Sigmoid colon (tissue), 7 donors: ENCODE results near the gene ZDHHC5. TPM values are rescaled to one million over a fixed set of nuclear protein-coding genes. Genes with fewer than 3 reads are reported as not detected.

Experiments
- DNase-seq: peaks from one replicate; pipeline ENCODE4 v3.0.0-alpha.2; 2019
- H3K27ac ChIP-seq, 4 donors: fragments of 200-600 bp; sonication (generic); one replicate each; pipeline ENCODE4 v1.5.1; 2016 to 2019; ENCODE audit warnings: mild to moderate bottlenecking in 1 of 4
- H3K27me3 ChIP-seq, 3 donors: fragments of 200-600 bp; sonication (generic); one replicate each; pipeline ENCODE4 v1.5.1; 2019; ENCODE audit warnings: mild to moderate bottlenecking in 1 of 3
- H3K36me3 ChIP-seq, 4 donors: fragments of 200-600 bp; sonication (generic); one replicate each; pipeline ENCODE4 v1.5.1; 2016 to 2019
- H3K4me1 ChIP-seq, 4 donors: fragments of 200-600 bp; sonication (generic); one replicate each; pipeline ENCODE4 v1.5.1; 2017 to 2019
- H3K4me3 ChIP-seq, 4 donors: fragments of 200-600 bp; sonication (generic); one replicate each; pipeline ENCODE4 v1.5.1; 2017 to 2019; ENCODE audit warnings: mild to moderate bottlenecking in 2 of 4, moderate library complexity in 1 of 4
- H3K9me3 ChIP-seq, 4 donors: fragments of 200-600 bp in 3 of 4; sonication (generic) in 3 of 4; one replicate each; pipeline versions ENCODE4 v1.5.1 to v1.6.1; 2013 to 2019
- EP300 ChIP-seq, 4 donors: sonication (generic); formaldehyde crosslinking; IDR thresholded peaks; one replicate each; pipeline ENCODE4 v1.6.1; 2017; ENCODE audit warnings: antibody characterized with exemption in 4 of 4
- POLR2A ChIP-seq, 2 donors: fragments of 450-650 bp; IDR thresholded peaks; one replicate each; pipeline ENCODE4 v1.6.1; 2016; ENCODE audit warnings: antibody characterized with exemption in 2 of 2, mild to moderate bottlenecking in 2 of 2, moderate library complexity in 2 of 2
- POLR2AphosphoS5 ChIP-seq, 4 donors: sonication (generic); formaldehyde crosslinking; IDR thresholded peaks; one replicate each; pipeline ENCODE4 v1.6.1; 2017; ENCODE audit warnings: antibody characterized with exemption in 4 of 4
- WGBS, 2 donors: extraction: QIAGEN DNeasy Blood & Tissue Kit; methylation state at CpG; one replicate each; pipeline ENCODE4 v1.1.7; 2013; 5-methylcytosine and 5-hydroxymethylcytosine counted together
- intact Hi-C: fragments of 100-400 bp; cut with DNase I; formaldehyde crosslinking; loops from one replicate; pipeline ENCODE4 v1.15.1; 2023
- polyA plus RNA-seq, 3 donors: library from polyadenylated mRNA; stranded (reverse); fragments of 200-250 nt; gene quantifications; one replicate each; pipeline ENCODE4 v1.2.3, GENCODE V29; 2013
- total RNA-seq, 4 donors: library from RNA; depleted of rRNA; stranded (reverse); fragments of >200 nt; gene quantifications; one replicate each; pipeline ENCODE4 v1.1.0, GENCODE V29; 2016
- TF ChIP-seq, protein P1 (sequence below), 4 experiments: fragments of 450-650 bp in 3 of 4; fragments of 200-600 bp in 1 of 4; IDR thresholded peaks; one replicate each; pipeline ENCODE4 v1.5.1; 2016 to 2019; ENCODE audit warnings: antibody characterized with exemption in 4 of 4, mild to moderate bottlenecking in 3 of 4, moderate library complexity in 2 of 4
- donor health status: healthy with polysubstance abuse.
- donor health status: Bipolar disorder and iron deficiency.
- donor health status: healthy.

The ZDHHC5 gene, protein sequence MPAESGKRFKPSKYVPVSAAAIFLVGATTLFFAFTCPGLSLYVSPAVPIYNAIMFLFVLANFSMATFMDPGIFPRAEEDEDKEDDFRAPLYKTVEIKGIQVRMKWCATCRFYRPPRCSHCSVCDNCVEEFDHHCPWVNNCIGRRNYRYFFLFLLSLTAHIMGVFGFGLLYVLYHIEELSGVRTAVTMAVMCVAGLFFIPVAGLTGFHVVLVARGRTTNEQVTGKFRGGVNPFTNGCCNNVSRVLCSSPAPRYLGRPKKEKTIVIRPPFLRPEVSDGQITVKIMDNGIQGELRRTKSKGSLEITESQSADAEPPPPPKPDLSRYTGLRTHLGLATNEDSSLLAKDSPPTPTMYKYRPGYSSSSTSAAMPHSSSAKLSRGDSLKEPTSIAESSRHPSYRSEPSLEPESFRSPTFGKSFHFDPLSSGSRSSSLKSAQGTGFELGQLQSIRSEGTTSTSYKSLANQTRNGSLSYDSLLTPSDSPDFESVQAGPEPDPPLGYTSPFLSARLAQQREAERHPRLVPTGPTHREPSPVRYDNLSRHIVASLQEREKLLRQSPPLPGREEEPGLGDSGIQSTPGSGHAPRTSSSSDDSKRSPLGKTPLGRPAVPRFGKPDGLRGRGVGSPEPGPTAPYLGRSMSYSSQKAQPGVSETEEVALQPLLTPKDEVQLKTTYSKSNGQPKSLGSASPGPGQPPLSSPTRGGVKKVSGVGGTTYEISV
- 10 to 100 TPM; 25.3 to 34.3 (median 28.1) TPM for total RNA-seq
- 10 to 100 TPM; 13.6 to 42.5 (median 13.8) TPM for polyA plus RNA-seq

DNA sequence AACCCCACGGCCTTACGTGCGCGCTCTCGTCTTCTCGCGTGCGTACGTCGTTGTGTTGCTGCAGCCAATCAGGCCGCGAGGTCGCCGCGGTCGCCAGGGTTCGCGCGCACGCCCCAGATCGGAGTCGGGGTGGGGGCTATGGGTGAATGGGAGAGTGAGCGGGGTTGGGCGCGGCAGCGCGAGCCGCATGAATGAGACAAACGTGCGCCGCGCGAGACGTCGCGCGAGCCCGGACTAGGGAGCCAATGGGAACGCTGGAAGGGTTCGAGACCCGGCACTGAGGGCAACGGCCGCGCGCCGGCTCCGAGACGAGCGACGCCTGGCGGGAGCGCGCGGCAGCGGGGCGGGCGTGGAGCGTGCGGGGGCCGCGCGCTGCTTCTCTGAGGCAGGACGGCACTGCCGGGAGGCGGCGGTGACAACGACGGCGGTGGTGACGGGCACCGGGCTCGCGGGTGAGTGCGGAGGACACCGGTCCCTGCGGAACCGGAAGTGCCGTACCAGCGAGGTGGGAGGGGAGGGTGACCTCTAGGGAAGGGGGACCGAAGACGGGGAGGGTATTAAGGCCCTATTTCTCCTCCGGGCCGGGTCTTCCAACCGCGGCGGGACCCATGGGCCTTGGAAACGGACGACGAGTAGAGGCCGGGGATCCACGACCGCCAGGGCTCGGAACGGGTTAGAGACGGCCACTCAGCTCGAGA, at the start of gene ZDHHC5:
ZDHHC5 (plus strand) TSS at position 379 of the 698 bp plus-strand sequence. CDS start 4,977 bp downstream, outside the sequence.
- Histone ChIP-seq H3K4me3 (peak within 1 kb of the TSS; percentile 67 to 98 (median 84)), H3K27me3 (no peaks in the 10 kb centered on the region), H3K36me3 (peaks cover 0 to 13% (median 7%) of the 10 kb centered on the region in 4 donors), H3K4me1 (peaks cover 0 to 30% (median 28%) of the 10 kb centered on the region in 4 donors), H3K27ac (peak within 1 kb of the TSS; percentile 92 to 99 (median 98)), H3K9me3 (no peaks in the 10 kb centered on the region)
- WGBS, 2 donors, result 0% methylated on average over 96 of the region's 96 CpGs
- peak; percentile 100 for DNase-seq
- intact Hi-C loops, result loop anchor here (2.0 to 10.0 kb wide), 9 partner anchors 44 to 1944 kb away; partner anchors contain the start of genes CTNND1, LPXN, MED19 and P2RX3
- no peak for TF ChIP-seq EP300 (IDR thresholded peaks at IDR 0.05)
- TF ChIP-seq, protein P1, sequence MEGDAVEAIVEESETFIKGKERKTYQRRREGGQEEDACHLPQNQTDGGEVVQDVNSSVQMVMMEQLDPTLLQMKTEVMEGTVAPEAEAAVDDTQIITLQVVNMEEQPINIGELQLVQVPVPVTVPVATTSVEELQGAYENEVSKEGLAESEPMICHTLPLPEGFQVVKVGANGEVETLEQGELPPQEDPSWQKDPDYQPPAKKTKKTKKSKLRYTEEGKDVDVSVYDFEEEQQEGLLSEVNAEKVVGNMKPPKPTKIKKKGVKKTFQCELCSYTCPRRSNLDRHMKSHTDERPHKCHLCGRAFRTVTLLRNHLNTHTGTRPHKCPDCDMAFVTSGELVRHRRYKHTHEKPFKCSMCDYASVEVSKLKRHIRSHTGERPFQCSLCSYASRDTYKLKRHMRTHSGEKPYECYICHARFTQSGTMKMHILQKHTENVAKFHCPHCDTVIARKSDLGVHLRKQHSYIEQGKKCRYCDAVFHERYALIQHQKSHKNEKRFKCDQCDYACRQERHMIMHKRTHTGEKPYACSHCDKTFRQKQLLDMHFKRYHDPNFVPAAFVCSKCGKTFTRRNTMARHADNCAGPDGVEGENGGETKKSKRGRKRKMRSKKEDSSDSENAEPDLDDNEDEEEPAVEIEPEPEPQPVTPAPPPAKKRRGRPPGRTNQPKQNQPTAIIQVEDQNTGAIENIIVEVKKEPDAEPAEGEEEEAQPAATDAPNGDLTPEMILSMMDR (IDR thresholded peaks at IDR 0.05), result peak in 1 of 4 experiments; percentile 54
- peak; percentile 7 to 90 (median 77) for TF ChIP-seq POLR2AphosphoS5 (IDR thresholded peaks at IDR 0.05)
- peak; percentile 37 to 63 for TF ChIP-seq POLR2A (IDR thresholded peaks at IDR 0.05)

DNA sequence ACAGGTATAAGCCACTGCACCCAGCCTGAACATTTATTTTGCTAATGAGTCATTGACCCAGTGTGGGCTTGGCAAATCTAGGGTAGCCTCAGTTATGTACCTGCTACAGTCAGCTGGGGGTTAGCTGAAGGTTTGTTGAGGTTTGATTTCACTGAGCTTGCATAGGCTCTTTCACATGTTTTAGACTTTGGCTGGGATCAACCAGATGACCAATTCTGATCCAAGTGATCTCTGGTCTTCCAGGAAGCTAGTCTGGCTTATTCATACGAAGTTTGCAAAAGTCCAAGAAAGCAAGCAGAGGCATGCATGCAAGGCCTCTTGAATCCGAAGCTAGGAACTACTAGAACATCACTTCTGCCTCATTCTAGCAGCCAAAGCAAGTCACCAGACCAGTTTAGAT, 49.5 kb upstream of the ZDHHC5 start:
- H3K27ac ChIP-seq, result no peak overlapping the region
- 76 to 85% methylated on average over 2 of the region's 2 CpGs for WGBS, 2 donors
- TF ChIP-seq POLR2A (IDR thresholded peaks at IDR 0.05) (no peak), POLR2AphosphoS5 (IDR thresholded peaks at IDR 0.05) (no peak), EP300 (IDR thresholded peaks at IDR 0.05) (no peak)
- TF ChIP-seq, protein P1 (IDR thresholded peaks at IDR 0.05), result no peak
- intact Hi-C loops, result no loop called here
- H3K27me3 ChIP-seq, result no peaks in the 10 kb centered on the region
- peaks cover 0 to 28% (median 7%) of the 10 kb centered on the region in 4 donors for H3K36me3 ChIP-seq
- DNase-seq, result no peak
- H3K4me3 ChIP-seq, result no peak overlapping the region
- H3K4me1 ChIP-seq, result no peaks in the 10 kb centered on the region
- H3K9me3 ChIP-seq, result peaks cover 0 to 6% (median 0%) of the 10 kb centered on the region in 4 donors

DNA sequence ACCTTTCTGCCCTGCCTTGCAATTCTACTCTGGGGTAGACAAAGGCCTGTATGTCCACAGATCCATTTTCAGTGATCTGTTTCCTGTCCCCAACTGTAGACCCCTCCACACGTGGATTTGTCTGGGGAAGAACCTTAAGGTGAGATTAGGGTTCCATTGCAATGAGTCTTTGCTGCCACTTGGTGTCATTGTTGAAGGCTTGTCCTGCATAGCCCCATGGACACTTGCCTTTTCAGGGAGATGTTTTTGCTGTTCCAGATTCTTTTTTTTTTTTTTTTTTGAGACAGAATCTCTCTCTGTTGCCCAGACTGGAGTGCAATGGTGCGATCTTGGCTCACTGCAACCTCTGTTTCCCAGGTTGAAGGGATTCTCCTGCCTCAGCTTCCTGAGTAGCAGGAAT, 48.6 kb upstream of the ZDHHC5 start:
- Histone ChIP-seq H3K27me3 (no peaks in the 10 kb centered on the region), H3K36me3 (peaks cover 0 to 19% (median 3%) of the 10 kb centered on the region in 4 donors), H3K27ac (no peak overlapping the region), H3K4me1 (no peaks in the 10 kb centered on the region), H3K4me3 (no peak overlapping the region), H3K9me3 (peaks cover 0 to 6% (median 0%) of the 10 kb centered on the region in 4 donors)
- DNase-seq, result no peak
- TF ChIP-seq EP300 (IDR thresholded peaks at IDR 0.05) (no peak), POLR2AphosphoS5 (IDR thresholded peaks at IDR 0.05) (no peak), POLR2A (IDR thresholded peaks at IDR 0.05) (no peak)
- TF ChIP-seq, protein P1 (IDR thresholded peaks at IDR 0.05), result no peak
- intact Hi-C loops, result no loop called here
- 83 to 92% methylated on average over 2 of the region's 2 CpGs for WGBS, 2 donors

DNA sequence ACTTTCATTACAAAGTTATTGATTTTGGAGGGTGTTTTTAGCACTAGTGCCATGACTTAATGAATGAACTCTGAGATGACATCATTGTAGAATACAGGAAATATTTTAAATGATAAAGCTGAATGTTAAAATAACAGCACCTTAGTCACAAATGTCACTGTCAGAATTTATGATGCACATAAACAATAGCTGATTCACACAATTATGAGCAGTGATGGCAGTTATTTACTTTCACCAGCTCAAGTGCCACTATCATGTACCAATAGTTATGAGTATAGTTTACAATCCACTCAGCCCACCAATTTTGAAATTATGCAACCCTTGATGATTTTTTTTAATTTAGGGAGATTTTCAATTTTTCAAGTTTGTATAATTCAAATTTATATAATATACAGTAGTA, 47.4 kb upstream of the ZDHHC5 start:
- Histone ChIP-seq H3K9me3 (peaks cover 0 to 6% (median 0%) of the 10 kb centered on the region in 4 donors), H3K36me3 (peaks cover 0 to 8% (median 0%) of the 10 kb centered on the region in 4 donors), H3K4me1 (no peaks in the 10 kb centered on the region), H3K27me3 (no peaks in the 10 kb centered on the region), H3K27ac (no peak overlapping the region), H3K4me3 (no peak overlapping the region)
- intact Hi-C loops, result no loop called here
- DNase-seq, result no peak
- TF ChIP-seq POLR2A (IDR thresholded peaks at IDR 0.05) (no peak), EP300 (IDR thresholded peaks at IDR 0.05) (no peak), POLR2AphosphoS5 (IDR thresholded peaks at IDR 0.05) (no peak)
- TF ChIP-seq, protein P1 (IDR thresholded peaks at IDR 0.05), result no peak
